HEK293 (cell line): ENCODE data around the gene CACNA1C.

Experiments used
- CTCF ChIA-PET: fragments of 350-600 bp; formaldehyde crosslinking; extraction: SDS; loops from one replicate; lab custom pipeline; 2021; ENCODE audit warnings: antibody characterized with exemption; lab: Yijun Ruan, JAX
- POLR2A ChIA-PET: fragments of 300-600 bp; formaldehyde crosslinking; extraction: SDS; loops from one replicate; lab custom pipeline; 2020; ENCODE audit warnings: antibody characterized with exemption, inconsistent platforms; lab: Yijun Ruan, JAX
- H3K27ac ChIP-seq: fragments of 200-500 bp; sonication (Bioruptor generic); 2 replicates; pipeline ENCODE4 v1.5.1; 2014; ENCODE audit warnings: low read depth, low read length, control low read depth, inconsistent platforms; ENCODE audit errors: extremely low read depth
- H3K36me3 ChIP-seq, 2 experiments: fragments of 200-500 bp in 1 of 2; sonication (Bioruptor generic) in 1 of 2; 1 replicate in 1 of 2; 2 replicates in 1 of 2; pipeline ENCODE4 v1.5.1; 2014 to 2017; ENCODE audit warnings: inconsistent platforms in 2 of 2, low read length in 2 of 2; ENCODE audit not compliant: control insufficient read depth in 2 of 2, insufficient read depth in 1 of 2
- H3K4me1 ChIP-seq: fragments of 200-500 bp; sonication (Bioruptor generic); 2 replicates; pipeline ENCODE4 v1.5.1; 2014; ENCODE audit warnings: mild to moderate bottlenecking, low read length, inconsistent platforms; ENCODE audit not compliant: control insufficient read depth, insufficient read depth
- H3K4me3 ChIP-seq: 2 replicates; pipeline ENCODE4 v1.5.1; 2011; ENCODE audit warnings: low read depth, mild to moderate bottlenecking, control low read depth, low read length, moderate library complexity
- H3K9me3 ChIP-seq: fragments of 200-500 bp; sonication (Bioruptor generic); 2 replicates; pipeline ENCODE4 v1.5.1; 2014; ENCODE audit warnings: low read depth, low read length, inconsistent platforms; ENCODE audit not compliant: control insufficient read depth, insufficient read depth
- GLI2 ChIP-seq: fragments of 450-650 bp; formaldehyde crosslinking; IDR thresholded peaks from 2 replicates; pipeline ENCODE4; 2017; ENCODE audit warnings: missing biosample characterization, missing genetic modification characterization, low read depth, borderline replicate concordance
- GLIS1 ChIP-seq: fragments of 450-650 bp; formaldehyde crosslinking; IDR thresholded peaks from 2 replicates; pipeline ENCODE4 v1.5.1; 2016; ENCODE audit warnings: missing biosample characterization, missing genetic modification characterization
- HOXD13 ChIP-seq: sonication (generic); formaldehyde crosslinking; IDR thresholded peaks from 2 replicates; pipeline ENCODE4 v1.8.0; 2022; ENCODE audit warnings: missing genetic modification reagents, borderline replicate concordance
- KLF9 ChIP-seq: fragments of 450-650 bp; formaldehyde crosslinking; IDR thresholded peaks from 2 replicates; pipeline ENCODE4 v1.5.1; 2016; ENCODE audit warnings: missing biosample characterization, missing genetic modification characterization, low read depth
- MZF1 ChIP-seq: fragments of 450-650 bp; formaldehyde crosslinking; IDR thresholded peaks from 2 replicates; pipeline ENCODE4 v1.5.1; 2017; ENCODE audit warnings: missing biosample characterization, missing genetic modification characterization, borderline replicate concordance
- OVOL3 ChIP-seq: fragments of 450-650 bp; formaldehyde crosslinking; IDR thresholded peaks from 2 replicates; pipeline ENCODE4 v1.5.1; 2016; ENCODE audit warnings: missing biosample characterization, missing genetic modification characterization
- RBAK ChIP-seq: fragments of 450-650 bp; formaldehyde crosslinking; IDR thresholded peaks from 2 replicates; pipeline ENCODE4 v1.5.1; 2016; ENCODE audit warnings: missing biosample characterization, missing genetic modification characterization
- REPIN1 ChIP-seq: fragments of 450-650 bp; formaldehyde crosslinking; IDR thresholded peaks from 2 replicates; pipeline ENCODE4 v1.5.1; 2017; ENCODE audit warnings: missing biosample characterization, missing genetic modification characterization, low read depth
- SALL2 ChIP-seq: fragments of 450-650 bp; formaldehyde crosslinking; IDR thresholded peaks from 2 replicates; pipeline ENCODE4 v1.5.0; 2017; ENCODE audit warnings: missing biosample characterization, mild to moderate bottlenecking, missing genetic modification characterization, borderline replicate concordance
- SP2 ChIP-seq: fragments of 450-650 bp; formaldehyde crosslinking; IDR thresholded peaks from 2 replicates; pipeline ENCODE4 v1.5.1; 2016; ENCODE audit warnings: missing biosample characterization, missing genetic modification characterization
- ZBTB17 ChIP-seq: fragments of 450-650 bp; formaldehyde crosslinking; IDR thresholded peaks from 2 replicates; pipeline ENCODE4 v1.5.1; 2016; ENCODE audit warnings: missing biosample characterization, missing genetic modification characterization
- ZEB2 ChIP-seq: fragments of 450-650 bp; formaldehyde crosslinking; IDR thresholded peaks from 2 replicates; pipeline ENCODE4 v1.5.1; 2016; ENCODE audit warnings: missing biosample characterization, missing genetic modification characterization
- ZFHX2 ChIP-seq: fragments of 450-650 bp; formaldehyde crosslinking; conservative IDR thresholded peaks from 2 replicates; pipeline ENCODE4 v1.5.1; 2016; ENCODE audit warnings: missing biosample characterization, missing genetic modification characterization
- ZFP41 ChIP-seq: fragments of 450-650 bp; formaldehyde crosslinking; IDR thresholded peaks from 2 replicates; pipeline ENCODE4 v1.5.1; 2016; ENCODE audit warnings: missing biosample characterization, missing genetic modification characterization, borderline replicate concordance
- ZFP69B ChIP-seq: fragments of 450-650 bp; formaldehyde crosslinking; IDR thresholded peaks from 2 replicates; pipeline ENCODE4 v1.5.1; 2016; ENCODE audit warnings: missing biosample characterization, missing genetic modification characterization
- ZNF121 ChIP-seq: fragments of 450-650 bp; formaldehyde crosslinking; IDR thresholded peaks from 2 replicates; pipeline ENCODE4 v1.5.1; 2016; ENCODE audit warnings: missing biosample characterization, missing genetic modification characterization
- ZNF140 ChIP-seq: fragments of 450-650 bp; formaldehyde crosslinking; IDR thresholded peaks from 2 replicates; pipeline ENCODE4 v1.5.1; 2016; ENCODE audit warnings: missing biosample characterization, missing genetic modification characterization
- ZNF146 ChIP-seq: fragments of 450-650 bp; formaldehyde crosslinking; IDR thresholded peaks from 2 replicates; pipeline ENCODE4 v1.5.1; 2016; ENCODE audit warnings: missing biosample characterization, missing genetic modification characterization
- ZNF19 ChIP-seq: fragments of 450-650 bp; formaldehyde crosslinking; IDR thresholded peaks from 2 replicates; pipeline ENCODE4; 2016; ENCODE audit warnings: missing biosample characterization, missing genetic modification characterization, low read depth
- ZNF302 ChIP-seq: fragments of 450-650 bp; formaldehyde crosslinking; IDR thresholded peaks from 2 replicates; pipeline ENCODE4 v1.5.1; 2016; ENCODE audit warnings: missing biosample characterization, missing genetic modification characterization, low read depth
- ZNF324 ChIP-seq: fragments of 450-650 bp; formaldehyde crosslinking; IDR thresholded peaks from 2 replicates; pipeline ENCODE4 v1.5.1; 2016; ENCODE audit warnings: missing biosample characterization, missing genetic modification characterization
- ZNF501 ChIP-seq: fragments of 450-650 bp; formaldehyde crosslinking; IDR thresholded peaks from 2 replicates; pipeline ENCODE4 v1.5.1; 2016; ENCODE audit warnings: missing biosample characterization, missing genetic modification characterization
- ZNF558 ChIP-seq: fragments of 450-650 bp; formaldehyde crosslinking; IDR thresholded peaks from 2 replicates; pipeline ENCODE4 v1.5.1; 2016; ENCODE audit warnings: missing biosample characterization, missing genetic modification characterization
- ZNF585B ChIP-seq: fragments of 450-650 bp; formaldehyde crosslinking; IDR thresholded peaks from 2 replicates; pipeline ENCODE4 v1.5.1; 2016; ENCODE audit warnings: missing biosample characterization, missing genetic modification characterization
- ZNF664 ChIP-seq: fragments of 450-650 bp; formaldehyde crosslinking; IDR thresholded peaks from 2 replicates; pipeline ENCODE4 v1.5.1; 2016; ENCODE audit warnings: missing biosample characterization, missing genetic modification characterization
- ZSCAN23 ChIP-seq: fragments of 450-650 bp; formaldehyde crosslinking; IDR thresholded peaks from 2 replicates; pipeline ENCODE4 v1.5.1; 2016; ENCODE audit warnings: missing biosample characterization, missing genetic modification characterization
- ZXDB ChIP-seq: fragments of 450-650 bp; formaldehyde crosslinking; IDR thresholded peaks from 2 replicates; pipeline ENCODE4 v1.5.1; 2016; ENCODE audit warnings: missing biosample characterization, missing genetic modification characterization
- TF ChIP-seq, protein P1 (sequence below): fragments of 450-650 bp; formaldehyde crosslinking; IDR thresholded peaks from 2 replicates; pipeline ENCODE4 v1.5.1; 2016; ENCODE audit warnings: missing biosample characterization, missing genetic modification characterization
- TF ChIP-seq, protein P2 (sequence below): fragments of 450-650 bp; formaldehyde crosslinking; IDR thresholded peaks from 2 replicates; pipeline ENCODE4 v1.5.1; 2017; ENCODE audit warnings: missing biosample characterization, missing genetic modification characterization

Gene CACNA1C

DNA sequence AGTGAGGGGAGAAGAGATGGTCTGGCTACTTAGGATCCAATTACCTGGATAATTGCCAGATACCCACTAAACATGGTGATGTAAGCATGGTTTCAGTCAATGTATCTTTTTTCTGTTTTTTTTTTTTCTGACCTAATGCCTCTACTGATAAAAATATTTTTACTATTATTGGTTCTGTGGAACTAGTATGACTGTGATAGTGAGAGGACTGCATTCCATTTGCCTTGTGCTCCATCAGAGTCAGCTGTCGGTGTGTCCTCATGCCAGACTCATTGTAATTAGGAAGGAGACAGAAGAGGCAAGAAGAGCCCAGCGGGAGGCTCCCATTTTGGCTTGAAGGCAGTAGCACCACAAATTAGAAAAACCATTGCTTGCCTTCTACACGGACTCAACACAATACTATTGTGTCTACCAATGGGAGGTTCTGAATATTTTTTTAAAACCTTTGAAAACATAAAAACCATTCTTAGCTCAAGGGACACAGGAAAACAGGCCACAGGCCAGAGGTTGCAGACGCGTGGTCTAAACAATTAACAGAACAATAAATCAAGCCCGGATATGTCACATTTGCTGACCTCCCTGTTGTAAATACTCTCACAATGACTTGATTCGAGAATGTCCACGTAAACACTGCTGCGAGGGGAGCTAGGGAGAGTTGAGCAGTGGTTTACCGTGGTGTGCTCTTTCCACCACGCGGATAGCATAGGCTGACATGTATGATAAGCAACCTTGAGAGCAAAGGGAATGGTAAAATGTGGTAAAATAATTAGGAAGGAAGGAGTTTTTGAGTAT is 35.0 kb upstream of the CACNA1C start (continued):
- no peak for TF ChIP-seq ZNF585B (tag by site-specific recombination)
- TF ChIP-seq RBAK (tag by site-specific recombination) = no peak
- peak; percentile 37; the same call in 1 of the 2 replicates for TF ChIP-seq ZNF558 (tag by site-specific recombination)
- no peak for TF ChIP-seq MZF1 (tag by site-specific recombination)
- peak; percentile 54 for TF ChIP-seq ZBTB17 (tag by site-specific recombination)
- TF ChIP-seq ZEB2 (tag by site-specific recombination) = peak; percentile 64; the same call in 1 of the 2 replicates

DNA sequence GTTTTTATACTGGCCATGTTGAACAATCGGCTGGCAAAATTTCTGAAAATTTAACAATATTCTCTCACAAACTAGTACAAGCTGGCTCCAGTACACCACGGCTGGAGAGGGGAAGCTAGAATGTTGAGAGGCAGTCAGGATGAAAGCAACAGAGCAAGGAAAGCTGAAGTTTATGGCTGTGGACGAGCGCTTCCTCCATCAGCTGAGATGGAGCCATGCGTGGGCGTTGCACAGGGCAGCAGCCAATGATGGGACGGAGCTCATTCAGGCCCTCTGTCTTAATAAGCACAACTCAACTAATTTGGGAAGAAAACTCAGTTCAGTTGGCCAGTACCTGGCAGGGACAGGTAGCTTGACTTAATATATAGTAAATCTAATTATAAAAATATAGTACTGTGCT is 34.4 kb upstream of the CACNA1C start:
- Histone ChIP-seq H3K4me1 (peaks cover 3% of the 10 kb centered on the region), H3K9me3 (no peaks in the 10 kb centered on the region), H3K36me3 (no peaks in the 10 kb centered on the region), H3K27ac (no peak overlapping the region)
- POLR2A ChIA-PET = no interaction called here
- CTCF ChIA-PET = interaction anchor here (0.6 to 1.9 kb wide), 5 partner anchors 11 to 407 kb away, joined by 3 to 8 read pairs (median 3); partner anchors contain the start of gene DCP1B
- TF ChIP-seq ZFHX2 (tag by site-specific recombination) (peak; percentile 30; the same call in 1 of the 2 replicates), ZXDB (tag by site-specific recombination) (no peak)
- TF ChIP-seq, all 188 proteins: peak for 1
- H3K4me3 ChIP-seq = no peak overlapping the region

DNA sequence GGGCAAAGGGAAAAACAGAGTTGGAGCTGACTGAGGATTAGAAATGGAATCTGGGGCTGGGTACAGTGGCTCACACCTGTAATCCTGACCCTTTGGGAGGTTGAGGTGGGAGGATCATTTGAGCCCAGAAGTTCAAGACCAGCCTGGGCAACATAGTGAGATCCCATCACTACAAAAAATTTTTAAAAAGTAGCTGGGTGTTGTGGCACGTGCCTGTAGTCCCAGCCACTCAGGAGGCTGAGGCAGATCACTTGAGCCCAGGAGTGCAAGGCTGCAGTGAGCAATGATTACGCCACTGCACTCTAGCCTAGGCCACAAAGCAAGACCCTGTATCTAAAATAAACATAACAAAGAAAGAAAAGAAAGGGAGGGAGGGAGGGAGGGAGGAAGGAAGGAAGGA is 33.7 kb upstream of the CACNA1C start:
- no peak overlapping the region for H3K27ac ChIP-seq
- no peaks in the 10 kb centered on the region for H3K36me3 ChIP-seq
- H3K4me1 ChIP-seq = peaks cover 3% of the 10 kb centered on the region
- TF ChIP-seq ZNF324 (no peak), ZNF121 (tag by site-specific recombination) (peak; percentile 79)
- no peaks in the 10 kb centered on the region for H3K9me3 ChIP-seq
- ChIA-PET CTCF (interaction anchor here (1.1 to 1.9 kb wide), 2 partner anchors 14 to 15 kb away, joined by 4 to 8 read pairs; partner anchors contain the start of gene DCP1B), POLR2A (no interaction called here)
- H3K4me3 ChIP-seq = no peak overlapping the region

DNA sequence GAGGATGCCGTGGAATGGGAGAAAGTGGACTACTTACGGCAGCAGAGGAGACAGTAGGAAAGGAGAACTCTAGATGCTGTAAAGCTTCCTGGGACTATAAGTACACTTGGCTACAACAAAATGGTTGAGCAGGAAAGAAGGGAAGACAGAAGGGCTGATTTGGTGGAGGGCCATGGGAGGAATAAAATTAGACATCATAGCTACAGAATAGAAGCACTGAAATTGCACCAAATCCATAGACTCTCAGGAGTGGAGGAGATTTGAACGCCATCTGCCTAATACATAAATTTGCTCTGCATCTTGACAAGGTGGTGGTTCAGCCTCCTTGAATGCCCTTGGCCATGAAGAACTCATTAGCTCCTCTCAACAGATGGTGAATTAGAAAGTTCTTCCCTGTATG is 32.3 kb upstream of the CACNA1C start:
- ChIA-PET POLR2A (no interaction called here), CTCF (interaction anchor here (2.3 kb wide), 1 partner anchor 14 kb away, joined by 8 read pairs; no protein-coding TSS in a partner anchor)
- TF ChIP-seq OVOL3 (tag by site-specific recombination) (no peak), KLF9 (tag by site-specific recombination) (no peak), ZNF146 (tag by site-specific recombination) (no peak), ZNF664 (no peak), ZNF19 (tag by site-specific recombination) (no peak), ZSCAN23 (tag by site-specific recombination) (no peak), HOXD13 (CRISPR knock-in tag) (no peak), ZFP69B (no peak), ZNF302 (tag by site-specific recombination) (no peak), ZNF140 (tag by site-specific recombination) (no peak), ZNF501 (no peak), GLIS1 (tag by site-specific recombination) (no peak), GLI2 (no peak), REPIN1 (tag by site-specific recombination) (no peak), ZFHX2 (tag by site-specific recombination) (no peak), SP2 (tag by site-specific recombination) (no peak), ZFP41 (tag by site-specific recombination) (no peak), SALL2 (tag by site-specific recombination) (no peak)
- TF ChIP-seq, protein P1, sequence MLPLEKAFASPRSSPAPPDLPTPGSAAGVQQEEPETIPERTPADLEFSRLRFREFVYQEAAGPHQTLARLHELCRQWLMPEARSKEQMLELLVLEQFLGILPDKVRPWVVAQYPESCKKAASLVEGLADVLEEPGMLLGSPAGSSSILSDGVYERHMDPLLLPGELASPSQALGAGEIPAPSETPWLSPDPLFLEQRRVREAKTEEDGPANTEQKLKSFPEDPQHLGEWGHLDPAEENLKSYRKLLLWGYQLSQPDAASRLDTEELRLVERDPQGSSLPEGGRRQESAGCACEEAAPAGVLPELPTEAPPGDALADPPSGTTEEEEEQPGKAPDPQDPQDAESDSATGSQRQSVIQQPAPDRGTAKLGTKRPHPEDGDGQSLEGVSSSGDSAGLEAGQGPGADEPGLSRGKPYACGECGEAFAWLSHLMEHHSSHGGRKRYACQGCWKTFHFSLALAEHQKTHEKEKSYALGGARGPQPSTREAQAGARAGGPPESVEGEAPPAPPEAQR (tag by site-specific recombination) = no peak
- TF ChIP-seq, protein P2, sequence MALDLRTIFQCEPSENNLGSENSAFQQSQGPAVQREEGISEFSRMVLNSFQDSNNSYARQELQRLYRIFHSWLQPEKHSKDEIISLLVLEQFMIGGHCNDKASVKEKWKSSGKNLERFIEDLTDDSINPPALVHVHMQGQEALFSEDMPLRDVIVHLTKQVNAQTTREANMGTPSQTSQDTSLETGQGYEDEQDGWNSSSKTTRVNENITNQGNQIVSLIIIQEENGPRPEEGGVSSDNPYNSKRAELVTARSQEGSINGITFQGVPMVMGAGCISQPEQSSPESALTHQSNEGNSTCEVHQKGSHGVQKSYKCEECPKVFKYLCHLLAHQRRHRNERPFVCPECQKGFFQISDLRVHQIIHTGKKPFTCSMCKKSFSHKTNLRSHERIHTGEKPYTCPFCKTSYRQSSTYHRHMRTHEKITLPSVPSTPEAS (tag by site-specific recombination) = no peak

More for the DNA sequence above, 32.3 kb upstream of the CACNA1C start:
- Histone ChIP-seq H3K4me1 (peaks cover 3% of the 10 kb centered on the region), H3K4me3 (no peak overlapping the region), H3K36me3 (no peaks in the 10 kb centered on the region), H3K27ac (no peak overlapping the region), H3K9me3 (no peaks in the 10 kb centered on the region)
